H9 (cell line): Measurements from ENCODE around the gene ASTN2. TPM values are rescaled to one million over a fixed set of nuclear protein-coding genes. Genes with fewer than 3 reads are reported as not detected.

Source experiments
- DNase-seq: peaks from one replicate; pipeline ENCODE4 v3.0.0-alpha.2; 2017
- H2AFZ ChIP-seq: one replicate; pipeline ENCODE4 v1.6.1; 2013; ENCODE audit warnings: mild to moderate bottlenecking, low read length, control low read depth, moderate library complexity
- H2AK5ac ChIP-seq: 2 replicates; pipeline ENCODE4 v1.6.1; 2013; ENCODE audit warnings: low read length, control low read depth, mixed read lengths; ENCODE audit not compliant: insufficient read length
- H2BK120ac ChIP-seq: one replicate; pipeline ENCODE4 v1.6.1; 2013; ENCODE audit warnings: low read depth, mild to moderate bottlenecking, low read length, control low read depth, inconsistent platforms; ENCODE audit not compliant: poor library complexity, severe bottlenecking
- H2BK12ac ChIP-seq: 2 replicates; pipeline ENCODE4 v1.6.1; 2013; ENCODE audit warnings: low read length, control low read depth, mixed read lengths, low read depth; ENCODE audit not compliant: insufficient read length
- H2BK15ac ChIP-seq: 2 replicates; pipeline ENCODE4 v1.6.1; 2013; ENCODE audit warnings: low read depth, low read length, control low read depth
- H2BK20ac ChIP-seq: one replicate; pipeline ENCODE4 v1.6.1; 2013; ENCODE audit warnings: low read depth, mild to moderate bottlenecking, low read length, control low read depth, inconsistent platforms; ENCODE audit not compliant: poor library complexity, severe bottlenecking
- H2BK5ac ChIP-seq: 2 replicates; pipeline ENCODE4 v1.6.1; 2013; ENCODE audit warnings: low read length, control low read depth, mixed read lengths; ENCODE audit not compliant: insufficient read length
- H3K14ac ChIP-seq: 2 replicates; pipeline ENCODE4 v1.6.1; 2013; ENCODE audit warnings: low read length, control low read depth; ENCODE audit not compliant: insufficient read depth
- H3K18ac ChIP-seq: 2 replicates; pipeline ENCODE4 v1.6.1; 2013; ENCODE audit warnings: low read depth, mild to moderate bottlenecking, mixed read lengths, low read length, control low read depth; ENCODE audit not compliant: insufficient read length
- H3K23ac ChIP-seq: 2 replicates; pipeline ENCODE4 v1.6.1; 2013; ENCODE audit warnings: low read length, control low read depth, mixed read lengths, low read depth; ENCODE audit not compliant: insufficient read length
- H3K23me2 ChIP-seq: 2 replicates; pipeline ENCODE4 v1.6.1; 2013; ENCODE audit warnings: low read depth, mild to moderate bottlenecking, mixed read lengths, low read length, control low read depth; ENCODE audit not compliant: insufficient read length, poor library complexity, severe bottlenecking
- H3K27ac ChIP-seq: 2 replicates; pipeline ENCODE4 v1.5.1; 2013; ENCODE audit warnings: low read length, control low read depth, mixed read lengths, low read depth; ENCODE audit not compliant: insufficient read length
- H3K27me3 ChIP-seq: 2 replicates; pipeline ENCODE4 v1.6.1; 2013; ENCODE audit warnings: low read length, control low read depth, inconsistent platforms; ENCODE audit not compliant: insufficient read depth
- H3K4ac ChIP-seq: 2 replicates; pipeline ENCODE4 v1.6.1; 2013; ENCODE audit warnings: low read depth, mild to moderate bottlenecking, control low read depth, inconsistent platforms, low read length, moderate library complexity
- H3K4me1 ChIP-seq: 2 replicates; pipeline ENCODE4 v1.6.1; 2013; ENCODE audit warnings: low read length, control low read depth, inconsistent platforms; ENCODE audit not compliant: insufficient read depth
- H3K4me2 ChIP-seq: 2 replicates; pipeline ENCODE4 v1.6.1; 2013; ENCODE audit warnings: low read length, control low read depth, mixed read lengths; ENCODE audit not compliant: insufficient read length, insufficient read depth
- H3K56ac ChIP-seq: 2 replicates; pipeline ENCODE4 v1.6.1; 2013; ENCODE audit warnings: low read depth, mild to moderate bottlenecking, mixed read lengths, low read length, control low read depth; ENCODE audit not compliant: insufficient read length
- H3K79me1 ChIP-seq: 2 replicates; pipeline ENCODE4 v1.6.1; 2013; ENCODE audit warnings: low read depth, mild to moderate bottlenecking, moderate library complexity, low read length, control low read depth, inconsistent platforms; ENCODE audit not compliant: insufficient read depth, poor library complexity, severe bottlenecking
- H3K79me2 ChIP-seq: 2 replicates; pipeline ENCODE4 v1.6.1; 2013; ENCODE audit warnings: low read length, control low read depth, inconsistent platforms; ENCODE audit not compliant: insufficient read depth
- H3K9ac ChIP-seq: 2 replicates; pipeline ENCODE4 v1.6.1; 2013; ENCODE audit warnings: low read length, control low read depth, mixed read lengths; ENCODE audit not compliant: insufficient read length; ENCODE audit errors: extremely low read depth
- H3K9me3 ChIP-seq: one replicate; pipeline ENCODE4 v1.6.1; 2013; ENCODE audit warnings: low read depth, low read length, inconsistent platforms; ENCODE audit not compliant: control insufficient read depth
- H3T11ph ChIP-seq: one replicate; pipeline ENCODE4 v1.6.1; 2013; ENCODE audit warnings: mild to moderate bottlenecking, low read length, control low read depth, inconsistent platforms
- H4K20me1 ChIP-seq: one replicate; pipeline ENCODE4 v1.6.1; 2013; ENCODE audit not compliant: control insufficient read depth, insufficient read length, insufficient read depth
- H4K5ac ChIP-seq: 2 replicates; pipeline ENCODE4 v1.6.1; 2013; ENCODE audit warnings: low read depth, mild to moderate bottlenecking, mixed read lengths, low read length, control low read depth; ENCODE audit not compliant: insufficient read length
- H4K8ac ChIP-seq: replicated peaks from 2 replicates; pipeline ENCODE4 v1.6.1; 2013; ENCODE audit warnings: low read length, control low read depth, mixed read lengths, low read depth; ENCODE audit not compliant: insufficient read length
- H4K91ac ChIP-seq: 2 replicates; pipeline ENCODE4 v1.6.1; 2013; ENCODE audit warnings: low read depth, mild to moderate bottlenecking, moderate library complexity, mixed read lengths, low read length, control low read depth; ENCODE audit not compliant: insufficient read length
- H3K27ac Mint-ChIP-seq, 3 experiments: 2 replicates in 2 of 3; 3 replicates in 1 of 3; pipeline ENCODE4 v1.8.0; 2020 to 2021; ENCODE audit warnings: mixed read lengths in 3 of 3, mild to moderate bottlenecking in 1 of 3, moderate library complexity in 1 of 3
- H3K27me3 Mint-ChIP-seq: 2 replicates; pipeline ENCODE4 v1.8.0; 2021; ENCODE audit warnings: low read depth, mild to moderate bottlenecking, moderate library complexity, mixed read lengths
- H3K36me3 Mint-ChIP-seq, 3 experiments: 2 replicates in 2 of 3; 3 replicates in 1 of 3; pipeline ENCODE4 v1.8.0; 2020 to 2021; ENCODE audit warnings: low read depth in 3 of 3, mixed read lengths in 3 of 3; ENCODE audit not compliant: insufficient read depth in 1 of 3
- H3K4me1 Mint-ChIP-seq, 2 experiments: 2 replicates each; pipeline ENCODE4 v1.8.0; 2020; ENCODE audit warnings: mixed read lengths in 2 of 2
- H3K4me3 Mint-ChIP-seq, 2 experiments: 2 replicates in 1 of 2; 3 replicates in 1 of 2; pipeline ENCODE4 v1.8.0; 2020 to 2021; ENCODE audit warnings: mild to moderate bottlenecking in 2 of 2, mixed read lengths in 2 of 2, moderate library complexity in 1 of 2
- H3K9me3 Mint-ChIP-seq, 2 experiments: 2 replicates in 1 of 2; 3 replicates in 1 of 2; pipeline ENCODE4 v1.8.0; 2020; ENCODE audit warnings: mild to moderate bottlenecking in 2 of 2, mixed read lengths in 2 of 2, moderate library complexity in 1 of 2
- WGBS: extraction: QIAGEN DNeasy Blood & Tissue Kit; methylation state at CpG from one replicate; pipeline ENCODE4 v1.1.7; 2013; ENCODE audit warnings: missing lambda C conversion rate, low lambda C conversion rate, mixed read lengths; ENCODE audit not compliant: insufficient read length; ENCODE audit errors: extremely low coverage; 5-methylcytosine and 5-hydroxymethylcytosine counted together
- total RNA-seq: library from RNA; stranded (reverse); gene quantifications from 2 replicates; pipeline ENCODE4 v1.2.1, GENCODE V29; 2021
- TF ChIP-seq, protein P1 (sequence below): fragments of 200-600 bp; sonication (generic); conservative IDR thresholded peaks from 3 replicates; pipeline ENCODE4 v1.8.0; 2021; ENCODE audit warnings: antibody characterized with exemption, mild to moderate bottlenecking

ASTN2 gene
- total RNA-seq, 1 experiment from 2014 or later: 9.7 TPM

DNA sequence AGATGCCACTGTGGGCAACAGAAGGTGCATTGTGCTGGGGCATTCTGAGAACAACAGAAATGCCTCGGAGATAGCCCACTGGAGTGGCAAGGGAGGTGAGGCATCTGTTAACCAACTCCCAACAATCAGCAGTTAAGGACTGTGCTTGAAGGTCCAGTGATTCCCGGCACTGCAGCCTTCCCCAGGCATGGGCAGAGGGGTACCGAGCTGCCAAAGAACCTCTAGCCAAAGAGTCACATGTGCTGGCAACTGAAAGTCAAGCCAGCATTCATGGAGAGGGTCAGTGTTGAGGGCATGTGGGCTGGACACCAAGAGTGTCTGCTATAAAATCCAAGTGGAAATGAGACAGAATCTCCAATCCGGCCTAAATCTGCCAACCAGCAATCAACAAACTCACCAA lies 149.6 kb downstream of the ASTN2 start:
- Histone ChIP-seq H3K79me2 (no peaks in the 10 kb centered on the region), H2AFZ (no peak overlapping the region), H3K14ac (no peak overlapping the region; the same call in 1 of the 2 replicates), H3K56ac (no peak overlapping the region), H2BK120ac (no peak overlapping the region), H3K79me1 (no peaks in the 10 kb centered on the region), H3K9me3 (no peaks in the 10 kb centered on the region), H3K4ac (no peak overlapping the region), H3K23me2 (no peaks in the 10 kb centered on the region), H4K20me1 (no peaks in the 10 kb centered on the region), H3K4me1 (peaks cover 6% of the 10 kb centered on the region; the same call in 1 of the 2 replicates), H3K27ac (no peak overlapping the region), H2BK15ac (no peak overlapping the region), H2BK5ac (no peak overlapping the region), H2BK20ac (no peak overlapping the region), H2BK12ac (no peak overlapping the region), H4K8ac (no peak overlapping the region), H3K27me3 (peaks cover 13% of the 10 kb centered on the region), H3T11ph (no peak overlapping the region), H3K9ac (no peak overlapping the region), H3K18ac (no peak overlapping the region), H4K91ac (no peak overlapping the region), H3K23ac (no peak overlapping the region), H2AK5ac (no peak overlapping the region), H4K5ac (no peak overlapping the region), H3K4me2 (no peak overlapping the region)
- peaks cover 38% of the 10 kb centered on the region for H3K27me3 Mint-ChIP-seq
- no peak overlapping the region for H3K27ac Mint-ChIP-seq
- TF ChIP-seq, protein P1, sequence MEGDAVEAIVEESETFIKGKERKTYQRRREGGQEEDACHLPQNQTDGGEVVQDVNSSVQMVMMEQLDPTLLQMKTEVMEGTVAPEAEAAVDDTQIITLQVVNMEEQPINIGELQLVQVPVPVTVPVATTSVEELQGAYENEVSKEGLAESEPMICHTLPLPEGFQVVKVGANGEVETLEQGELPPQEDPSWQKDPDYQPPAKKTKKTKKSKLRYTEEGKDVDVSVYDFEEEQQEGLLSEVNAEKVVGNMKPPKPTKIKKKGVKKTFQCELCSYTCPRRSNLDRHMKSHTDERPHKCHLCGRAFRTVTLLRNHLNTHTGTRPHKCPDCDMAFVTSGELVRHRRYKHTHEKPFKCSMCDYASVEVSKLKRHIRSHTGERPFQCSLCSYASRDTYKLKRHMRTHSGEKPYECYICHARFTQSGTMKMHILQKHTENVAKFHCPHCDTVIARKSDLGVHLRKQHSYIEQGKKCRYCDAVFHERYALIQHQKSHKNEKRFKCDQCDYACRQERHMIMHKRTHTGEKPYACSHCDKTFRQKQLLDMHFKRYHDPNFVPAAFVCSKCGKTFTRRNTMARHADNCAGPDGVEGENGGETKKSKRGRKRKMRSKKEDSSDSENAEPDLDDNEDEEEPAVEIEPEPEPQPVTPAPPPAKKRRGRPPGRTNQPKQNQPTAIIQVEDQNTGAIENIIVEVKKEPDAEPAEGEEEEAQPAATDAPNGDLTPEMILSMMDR: no peak
- no peaks in the 10 kb centered on the region for H3K36me3 Mint-ChIP-seq
- WGBS: no CpG with 5 or more reads among the region's 4 CpGs
- peaks cover 17 to 28% of the 10 kb centered on the region in 2 experiments for H3K4me1 Mint-ChIP-seq
- DNase-seq: no peak
- H3K9me3 Mint-ChIP-seq: no peaks in the 10 kb centered on the region
- H3K4me3 Mint-ChIP-seq: no peak overlapping the region
